Tibial nerve (tissue), 4 donors: Measurements from ENCODE around the gene SSR4. TPM values are rescaled to one million over a fixed set of nuclear protein-coding genes. Genes with fewer than 3 reads are reported as not detected.

Experiments
- DNase-seq, 2 donors: peaks; one replicate each; pipeline ENCODE4 v3.0.0-alpha.2; 2019; ENCODE audit warnings: low spot score in 2 of 2
- H3K27ac ChIP-seq, 4 donors: fragments of 200-600 bp; sonication (generic) in 3 of 4; one replicate each; pipeline ENCODE4 v1.5.1; 2017 to 2019; ENCODE audit warnings: mild to moderate bottlenecking in 1 of 4
- H3K27me3 ChIP-seq, 2 donors: fragments of 200-600 bp; sonication (generic) in 1 of 2; one replicate each; pipeline versions ENCODE4 v1.5.1 to v1.6.0; 2017 to 2019
- H3K36me3 ChIP-seq, 3 donors: fragments of 200-600 bp; sonication (generic); one replicate each; pipeline ENCODE4 v1.5.1; 2018 to 2019
- H3K4me1 ChIP-seq, 4 donors: fragments of 200-600 bp; sonication (generic) in 3 of 4; one replicate each; pipeline ENCODE4 v1.5.1; 2017 to 2019
- H3K4me3 ChIP-seq, 4 donors: fragments of 200-600 bp; sonication (generic) in 3 of 4; one replicate each; pipeline ENCODE4 v1.5.1; 2017 to 2019; ENCODE audit warnings: mild to moderate bottlenecking in 1 of 4, moderate library complexity in 1 of 4
- H3K9me3 ChIP-seq, 4 donors: fragments of 200-600 bp; sonication (generic) in 3 of 4; one replicate each; pipeline ENCODE4 v1.5.1; 2017 to 2019
- CTCF ChIP-seq, 5 experiments: fragments of 200-600 bp in 3 of 5; fragments of 450-650 bp in 2 of 5; sonication (generic) in 3 of 5; IDR thresholded peaks; one replicate each; pipeline ENCODE4 v1.5.1; 2016 to 2019; ENCODE audit warnings: antibody characterized with exemption in 5 of 5, mild to moderate bottlenecking in 3 of 5, moderate library complexity in 2 of 5
- EP300 ChIP-seq, 2 donors: sonication (generic); formaldehyde crosslinking; IDR thresholded peaks; one replicate each; pipeline ENCODE4 v1.6.1; 2017; ENCODE audit warnings: antibody characterized with exemption in 2 of 2, mild to moderate bottlenecking in 1 of 2
- POLR2A ChIP-seq, 2 donors: fragments of 450-650 bp; IDR thresholded peaks; one replicate each; pipeline ENCODE4 v1.6.1; 2017; ENCODE audit warnings: antibody characterized with exemption in 2 of 2, mild to moderate bottlenecking in 2 of 2, moderate library complexity in 2 of 2
- WGBS, 2 donors: methylation state at CpG; one replicate each; pipeline ENCODE4 v1.1.5; 2018; 5-methylcytosine and 5-hydroxymethylcytosine counted together
- total RNA-seq, 4 donors: library from RNA; depleted of rRNA; stranded (reverse); fragments of >200 nt; gene quantifications; one replicate each; pipeline ENCODE4 v1.1.0, GENCODE V29; 2016

Gene SSR4
- total RNA-seq, 4 donors from 2014 or later, result 93.6 to 156 (median 131) TPM

- TF ChIP-seq POLR2A (IDR thresholded peaks at IDR 0.05), result no peak
- no peak for TF ChIP-seq EP300 (IDR thresholded peaks at IDR 0.05)
- TF ChIP-seq CTCF (IDR thresholded peaks at IDR 0.05), result no peak
- H3K27ac ChIP-seq, result peak within 1 kb of the TSS in 3 of 4 donors; percentile 45 to 75 (median 73)
- H3K27me3 ChIP-seq, result peaks cover 0 to 27% of the 10 kb centered on the region in 2 donors
- peak within 1 kb of the TSS; percentile 35 to 62 (median 48) for H3K4me3 ChIP-seq
- H3K36me3 ChIP-seq, result no peaks in the 10 kb centered on the region
- peaks cover 0 to 13% (median 0%) of the 10 kb centered on the region in 4 donors for H3K4me1 ChIP-seq
- 30% methylated on average over 62 of the region's 97 CpGs; no CpG with 5 or more reads in 1 of the 2 donors for WGBS, 2 donors
- H3K9me3 ChIP-seq, result no peaks in the 10 kb centered on the region
- DNase-seq, result no peak
Observed at GRCh38 chrX:153829799-153830639, 35.6 kb downstream of the SSR4 start, which contains the start of gene PDZD4. PDZD4 (minus strand) TSS chrX:153830544; CDS start chrX:153830298, 246 bp downstream.

- H3K27ac ChIP-seq, result peak overlapping the region in 1 of 4 donors; percentile 17
- H3K4me1 ChIP-seq, result peaks cover 0 to 13% (median 0%) of the 10 kb centered on the region in 4 donors
- no peak for DNase-seq
- peaks cover 0 to 24% of the 10 kb centered on the region in 2 donors for H3K27me3 ChIP-seq
- no peaks in the 10 kb centered on the region for H3K36me3 ChIP-seq
- TF ChIP-seq CTCF (IDR thresholded peaks at IDR 0.05) (no peak), POLR2A (IDR thresholded peaks at IDR 0.05) (no peak), EP300 (IDR thresholded peaks at IDR 0.05) (no peak)
- H3K4me3 ChIP-seq, result peak overlapping the region in 2 of 4 donors; percentile 35 to 62
- 21 to 22% methylated on average over 8 to 50 of the region's 102 CpGs for WGBS, 2 donors
- H3K9me3 ChIP-seq, result no peaks in the 10 kb centered on the region
Observed at GRCh38 chrX:153830640-153831428, 36.4 kb downstream of the SSR4 start.

- TF ChIP-seq CTCF (IDR thresholded peaks at IDR 0.05) (no peak), EP300 (IDR thresholded peaks at IDR 0.05) (no peak), POLR2A (IDR thresholded peaks at IDR 0.05) (no peak)
- H3K36me3 ChIP-seq, result no peaks in the 10 kb centered on the region
- no peak for DNase-seq
- peak overlapping the region in 1 of 4 donors; percentile 17 for H3K27ac ChIP-seq
- H3K9me3 ChIP-seq, result no peaks in the 10 kb centered on the region
- 66 to 85% methylated on average over 11 to 23 of the region's 23 CpGs for WGBS, 2 donors
- H3K4me3 ChIP-seq, result no peak overlapping the region
- peaks cover 0 to 29% of the 10 kb centered on the region in 2 donors for H3K27me3 ChIP-seq
- peaks cover 0 to 13% (median 0%) of the 10 kb centered on the region in 4 donors for H3K4me1 ChIP-seq
Observed at GRCh38 chrX:153831429-153832150, 37.1 kb downstream of the SSR4 start.

- Histone ChIP-seq H3K4me3 (no peak overlapping the region), H3K9me3 (no peaks in the 10 kb centered on the region), H3K27ac (no peak overlapping the region), H3K4me1 (peaks cover 0 to 13% (median 0%) of the 10 kb centered on the region in 4 donors), H3K27me3 (peaks cover 0 to 29% of the 10 kb centered on the region in 2 donors), H3K36me3 (no peaks in the 10 kb centered on the region)
- no peak for DNase-seq
- WGBS, 2 donors, result 93% methylated on average over 9 of the region's 10 CpGs; no CpG with 5 or more reads in 1 of the 2 donors
- TF ChIP-seq EP300 (IDR thresholded peaks at IDR 0.05), result no peak
Observed at GRCh38 chrX:153832728-153833127, 38.3 kb downstream of the SSR4 start.

GRCh38 chrX:153836921-153837320 is 42.5 kb downstream of the SSR4 start:
- Histone ChIP-seq H3K4me1 (no peaks in the 10 kb centered on the region), H3K36me3 (no peaks in the 10 kb centered on the region), H3K4me3 (no peak overlapping the region), H3K27me3 (peaks cover 0 to 28% of the 10 kb centered on the region in 2 donors), H3K9me3 (no peaks in the 10 kb centered on the region), H3K27ac (no peak overlapping the region)
- TF ChIP-seq CTCF (IDR thresholded peaks at IDR 0.05) (no peak), EP300 (IDR thresholded peaks at IDR 0.05) (no peak)
- WGBS, 2 donors, result 90 to 91% methylated on average over 6 of the region's 6 CpGs
- DNase-seq, result no peak
